HG03095 (cell line): ENCODE data around the gene SCARB1.
"Not testable (repeated sequence)": the region's sequence is repeated elsewhere in the genome, so short reads cannot be mapped to it uniquely, and the experiment has no call there.

Experiments
- ATAC-seq: cut with Tn5 transposase; IDR thresholded peaks from one replicate; pipeline ENCODE4 v1.9.1; 2021; ENCODE audit warnings: moderate library complexity; ENCODE audit not compliant: unreplicated experiment

SCARB1 gene, protein sequence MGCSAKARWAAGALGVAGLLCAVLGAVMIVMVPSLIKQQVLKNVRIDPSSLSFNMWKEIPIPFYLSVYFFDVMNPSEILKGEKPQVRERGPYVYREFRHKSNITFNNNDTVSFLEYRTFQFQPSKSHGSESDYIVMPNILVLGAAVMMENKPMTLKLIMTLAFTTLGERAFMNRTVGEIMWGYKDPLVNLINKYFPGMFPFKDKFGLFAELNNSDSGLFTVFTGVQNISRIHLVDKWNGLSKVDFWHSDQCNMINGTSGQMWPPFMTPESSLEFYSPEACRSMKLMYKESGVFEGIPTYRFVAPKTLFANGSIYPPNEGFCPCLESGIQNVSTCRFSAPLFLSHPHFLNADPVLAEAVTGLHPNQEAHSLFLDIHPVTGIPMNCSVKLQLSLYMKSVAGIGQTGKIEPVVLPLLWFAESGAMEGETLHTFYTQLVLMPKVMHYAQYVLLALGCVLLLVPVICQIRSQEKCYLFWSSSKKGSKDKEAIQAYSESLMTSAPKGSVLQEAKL

DNA sequence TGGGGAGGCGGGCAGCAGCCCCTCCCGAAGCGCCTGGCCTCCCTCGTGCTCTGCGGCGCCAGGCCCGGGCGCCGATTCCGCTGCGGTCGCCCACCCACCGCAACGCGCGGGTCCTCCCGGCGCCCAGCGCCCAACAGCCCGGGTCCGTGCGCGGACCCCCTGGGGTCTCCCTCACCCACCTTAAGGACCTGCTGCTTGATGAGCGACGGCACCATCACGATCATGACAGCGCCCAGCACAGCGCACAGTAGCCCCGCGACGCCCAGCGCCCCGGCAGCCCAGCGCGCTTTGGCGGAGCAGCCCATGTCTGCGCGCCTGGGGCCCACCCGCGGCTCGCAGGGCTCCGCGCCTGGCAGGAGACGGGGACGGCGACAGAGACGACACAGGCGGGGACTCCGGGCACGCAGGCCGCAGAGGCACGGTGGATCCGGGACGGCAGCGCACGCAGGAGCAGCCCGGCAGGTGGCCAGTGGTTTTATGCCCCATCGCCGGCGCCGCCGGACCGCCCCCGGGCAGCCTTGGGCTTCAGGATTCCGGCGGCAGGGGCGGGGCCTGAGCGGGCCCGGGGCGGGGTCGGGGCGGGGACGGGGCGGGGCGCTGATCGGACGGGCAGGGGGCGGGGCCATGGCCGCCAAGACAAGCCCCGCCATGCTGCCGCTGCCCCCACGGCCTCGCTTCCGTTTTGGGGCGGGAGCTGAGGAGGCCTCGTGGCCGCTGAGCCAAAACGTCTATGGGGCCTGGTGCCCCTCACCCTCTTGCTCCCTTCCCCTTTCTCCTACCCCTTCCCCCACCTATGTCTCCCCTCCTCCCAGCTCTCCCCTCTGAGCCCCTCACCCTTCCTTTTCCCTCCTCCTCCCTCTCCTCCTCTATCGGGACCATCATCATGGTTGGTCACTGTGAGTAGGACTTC is at the start of gene SCARB1:
Gene SCARB1 (minus strand): TSS at position 449 of the 910 bp plus-strand sequence. CDS start 144 bp downstream, at position 305.
- ATAC-seq = peak; percentile 66

DNA sequence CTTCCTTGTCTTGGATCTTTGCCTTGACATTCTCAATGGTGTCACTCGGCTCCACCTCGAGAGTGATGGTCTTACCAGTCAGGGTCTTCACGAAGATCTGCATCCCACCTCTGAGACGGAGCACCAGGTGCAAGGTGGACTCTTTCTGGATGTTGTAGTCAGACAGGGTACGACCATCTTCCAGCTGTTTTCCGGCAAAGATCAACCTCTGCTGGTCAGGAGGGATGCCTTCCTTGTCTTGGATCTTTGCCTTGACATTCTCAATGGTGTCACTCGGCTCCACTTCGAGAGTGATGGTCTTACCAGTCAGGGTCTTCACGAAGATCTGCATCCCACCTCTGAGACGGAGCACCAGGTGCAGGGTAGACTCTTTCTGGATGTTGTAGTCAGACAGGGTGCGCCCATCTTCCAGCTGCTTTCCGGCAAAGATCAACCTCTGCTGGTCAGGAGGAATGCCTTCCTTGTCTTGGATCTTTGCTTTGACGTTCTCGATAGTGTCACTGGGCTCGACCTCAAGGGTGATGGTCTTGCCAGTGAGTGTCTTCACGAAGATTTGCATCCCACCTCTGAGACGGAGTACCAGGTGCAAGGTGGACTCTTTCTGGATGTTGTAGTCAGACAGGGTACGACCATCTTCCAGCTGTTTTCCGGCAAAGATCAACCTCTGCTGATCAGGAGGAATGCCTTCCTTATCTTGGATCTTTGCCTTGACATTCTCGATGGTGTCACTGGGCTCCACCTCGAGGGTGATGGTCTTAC is 49.0 kb upstream of the SCARB1 start:
- not testable (repeated sequence) for ATAC-seq

DNA sequence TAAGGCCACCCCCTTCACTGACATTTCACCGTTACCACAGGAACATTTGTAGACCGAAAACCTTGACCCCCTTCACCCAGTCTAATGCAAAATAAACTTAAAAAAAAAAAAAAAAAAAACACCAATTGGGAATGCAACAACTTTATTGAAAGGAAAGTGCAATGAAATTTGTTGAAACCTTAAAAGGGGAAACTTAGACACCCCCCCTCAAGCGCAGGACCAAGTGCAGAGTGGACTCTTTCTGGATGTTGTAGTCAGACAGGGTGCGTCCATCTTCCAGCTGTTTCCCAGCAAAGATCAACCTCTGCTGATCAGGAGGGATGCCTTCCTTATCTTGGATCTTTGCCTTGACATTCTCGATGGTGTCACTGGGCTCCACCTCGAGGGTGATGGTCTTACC is 47.9 kb upstream of the SCARB1 start:
- ATAC-seq = not testable (repeated sequence)

DNA sequence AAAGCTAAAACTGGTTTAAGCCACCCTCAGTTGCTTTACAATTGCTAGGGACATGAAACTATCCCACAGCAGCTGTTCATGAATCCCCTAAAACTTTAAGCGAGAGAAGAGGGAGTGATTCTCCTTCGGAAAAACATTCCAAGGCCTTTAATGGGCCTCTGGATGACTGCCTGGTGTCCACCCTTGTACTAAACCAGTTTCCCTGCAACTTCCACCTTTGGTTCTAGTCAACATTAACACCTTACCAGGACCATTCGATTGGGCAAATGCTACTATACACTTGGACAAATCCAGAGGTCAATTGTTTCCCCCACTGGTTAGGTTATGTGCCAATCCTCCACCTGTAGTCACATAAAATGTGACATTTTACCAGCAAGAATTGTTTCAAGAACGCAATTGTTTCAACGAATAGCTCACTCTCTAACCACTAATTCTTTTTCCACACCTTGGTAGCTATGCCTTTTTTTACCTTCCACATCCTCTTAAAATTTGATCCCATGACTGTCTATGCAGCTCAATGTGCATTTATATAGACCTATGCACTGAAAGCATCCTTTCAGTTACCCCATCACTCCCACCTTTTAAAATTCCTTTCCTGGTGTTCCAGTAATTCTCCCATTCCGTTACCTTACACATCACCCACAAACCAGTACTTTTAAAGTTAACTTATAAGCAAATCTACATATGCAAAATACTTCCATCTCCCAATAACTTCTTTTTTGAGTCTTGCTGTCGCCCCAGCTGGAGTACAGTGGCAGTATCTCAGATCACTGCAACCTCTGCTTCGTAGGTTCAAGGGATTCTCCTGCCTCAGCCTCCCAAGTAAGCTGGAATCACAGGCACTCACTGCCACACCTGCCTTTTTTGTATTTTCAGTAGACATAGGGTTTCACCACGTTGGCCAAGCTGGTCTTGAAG is 47.2 kb upstream of the SCARB1 start:
- no peak for ATAC-seq

DNA sequence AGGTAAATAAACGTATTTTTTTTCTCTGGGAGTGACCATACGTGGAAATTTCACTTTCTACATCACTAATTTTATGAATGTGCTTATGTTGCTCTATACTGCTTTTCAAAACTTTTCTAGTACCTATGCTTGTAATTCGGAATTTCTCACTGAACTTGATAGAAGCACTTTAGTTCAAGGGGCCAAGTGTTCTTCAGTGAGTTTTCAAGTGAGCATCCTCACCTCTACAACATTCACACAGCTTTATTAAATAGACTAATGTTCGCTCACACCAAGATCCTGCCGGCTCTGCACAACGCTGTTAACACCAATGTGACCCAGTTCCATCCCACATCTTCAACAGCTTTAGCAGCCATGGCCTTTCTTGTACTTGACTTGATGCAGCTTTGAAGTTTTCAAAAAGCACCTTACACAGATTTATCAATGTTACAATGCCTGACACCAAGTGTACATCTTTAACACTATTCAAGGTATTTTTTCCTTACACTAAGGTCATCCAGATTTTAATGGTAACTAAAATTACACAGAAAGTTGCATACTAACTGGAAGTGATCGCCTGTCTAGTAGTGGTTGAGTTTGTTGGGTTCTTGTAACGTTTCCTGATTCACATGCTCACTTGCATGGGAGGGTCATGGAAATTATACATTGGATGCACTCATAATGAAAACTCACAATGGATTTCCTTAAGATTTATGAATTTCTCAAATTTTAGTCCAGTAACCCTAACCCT is 46.3 kb upstream of the SCARB1 start:
- no peak for ATAC-seq

DNA sequence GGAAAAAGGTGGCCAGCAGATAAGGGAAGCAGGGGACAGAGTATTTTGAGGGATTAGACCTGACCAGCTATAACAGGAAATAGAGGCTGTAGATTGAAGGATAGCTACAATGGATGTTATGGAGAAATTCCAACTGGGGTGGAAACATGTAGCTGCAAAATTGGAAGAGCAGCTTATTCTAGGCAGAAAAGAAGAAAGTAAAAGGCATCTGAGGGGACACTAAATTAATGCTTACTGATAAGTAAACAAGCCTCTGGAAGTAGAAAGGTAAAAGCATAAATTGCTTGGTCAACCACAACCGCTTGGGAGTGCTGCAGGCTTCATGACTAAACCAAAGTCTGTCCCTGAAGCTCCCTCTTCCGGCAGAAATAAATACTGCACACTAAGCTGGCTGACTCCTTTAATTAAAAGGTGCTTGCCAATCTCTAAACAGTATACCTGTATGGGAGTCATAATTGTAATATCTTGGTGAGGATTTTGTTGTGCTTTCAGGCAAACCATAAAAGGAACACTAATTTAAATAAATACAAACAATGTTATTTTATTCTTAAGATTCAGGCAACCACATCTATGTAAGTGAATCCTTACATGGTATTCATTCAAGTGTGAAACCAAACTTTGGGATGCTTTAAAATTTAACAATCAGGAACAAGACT is 43.1 kb upstream of the SCARB1 start:
- peak; percentile 51 for ATAC-seq

DNA sequence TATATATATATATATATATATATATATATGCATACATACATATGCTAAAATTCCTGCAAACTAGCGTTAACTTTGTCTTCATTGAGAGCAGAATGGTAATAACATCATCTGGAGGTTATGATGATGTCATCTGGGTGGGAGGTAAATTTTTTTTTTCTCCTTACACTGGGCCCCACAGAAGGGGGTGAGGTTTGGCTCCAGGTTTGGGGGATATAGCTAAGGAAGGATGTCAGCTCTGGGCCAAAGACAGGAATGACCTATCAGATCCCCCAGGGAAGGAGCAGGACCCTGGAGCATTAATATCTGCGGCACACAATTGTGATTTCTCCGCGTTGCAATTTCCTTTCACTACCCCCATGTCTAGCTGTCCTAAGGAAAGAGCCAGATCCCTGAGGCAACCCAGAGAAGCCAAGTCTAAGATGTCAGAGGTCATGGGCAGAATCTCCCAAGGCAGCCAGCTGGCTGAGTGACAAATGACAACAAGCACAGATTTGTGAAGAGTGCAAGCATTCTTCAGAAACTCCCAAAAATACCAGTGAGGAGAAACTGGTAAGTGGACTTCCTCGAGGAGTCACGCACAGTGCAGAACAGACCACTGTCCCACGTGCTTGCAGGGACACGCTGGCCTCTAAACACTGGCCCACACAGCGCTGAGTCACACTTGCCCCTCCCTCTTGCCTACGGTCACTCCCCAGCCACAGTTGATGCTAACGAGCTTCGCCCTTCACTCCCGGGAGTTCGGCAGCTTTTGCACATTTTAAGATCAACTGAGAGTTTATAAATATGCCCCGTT is 40.8 kb upstream of the SCARB1 start:
- ATAC-seq = no peak

DNA sequence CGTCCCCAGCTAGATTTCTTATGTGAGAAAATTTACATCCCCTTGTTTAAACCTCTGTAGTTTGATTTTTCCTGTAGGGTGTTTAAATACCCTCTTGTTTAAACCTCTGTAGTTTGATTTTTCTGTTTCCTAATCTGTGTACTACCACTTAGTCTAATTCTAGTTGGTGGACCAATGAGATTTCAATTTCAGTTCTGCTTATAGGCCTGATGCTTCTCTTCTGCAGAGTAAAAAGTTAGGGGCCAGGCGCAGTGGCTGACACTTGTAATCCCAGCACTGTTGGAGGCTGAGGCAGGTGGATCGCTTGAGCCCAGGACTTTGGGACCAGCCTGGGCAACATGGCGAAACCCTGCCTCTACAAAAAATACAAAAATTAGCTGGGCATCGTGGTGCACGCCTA is 39.3 kb upstream of the SCARB1 start:
- peak; percentile 54 for ATAC-seq

DNA sequence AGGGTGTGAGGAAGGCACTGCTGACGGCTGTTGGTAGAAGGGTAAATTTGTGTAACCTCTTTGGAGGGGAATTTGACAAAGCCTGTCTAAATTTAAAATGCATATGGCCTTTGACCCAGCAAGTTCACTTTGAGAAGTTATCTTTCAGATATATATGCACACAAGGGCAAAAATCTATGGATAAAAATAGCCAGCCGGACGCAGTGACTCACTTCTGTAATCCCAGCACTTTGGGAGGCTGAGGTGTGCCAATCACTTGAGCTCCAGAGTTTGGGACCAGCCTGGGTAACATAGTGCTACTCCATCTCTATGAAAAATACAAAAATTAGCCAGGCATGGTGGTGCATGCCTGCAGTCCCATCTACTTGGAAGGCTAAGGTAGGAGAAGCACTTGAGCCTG is 37.3 kb upstream of the SCARB1 start:
- ATAC-seq = no peak

DNA sequence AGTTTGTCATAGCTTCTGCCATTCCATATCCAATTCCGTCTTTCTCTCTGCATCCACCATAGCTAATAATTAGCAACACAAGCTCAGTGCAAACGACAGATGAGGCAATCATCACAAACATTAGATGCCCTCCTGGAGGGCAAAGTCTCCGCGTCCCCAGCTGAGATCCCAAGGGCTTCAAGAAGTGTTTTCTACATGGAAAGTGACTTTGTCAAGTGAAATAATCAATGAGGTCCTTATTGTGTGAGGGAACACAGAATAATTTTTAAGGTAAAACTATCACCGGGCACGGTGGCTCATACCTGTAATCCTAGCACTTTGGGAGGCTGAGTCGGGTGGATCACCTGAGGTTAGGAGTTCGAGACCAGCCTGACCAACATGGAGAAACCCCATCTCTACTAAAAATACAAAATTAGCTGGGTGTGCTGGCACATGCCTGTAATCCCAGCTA is 36.7 kb upstream of the SCARB1 start:
- not testable (repeated sequence) for ATAC-seq

DNA sequence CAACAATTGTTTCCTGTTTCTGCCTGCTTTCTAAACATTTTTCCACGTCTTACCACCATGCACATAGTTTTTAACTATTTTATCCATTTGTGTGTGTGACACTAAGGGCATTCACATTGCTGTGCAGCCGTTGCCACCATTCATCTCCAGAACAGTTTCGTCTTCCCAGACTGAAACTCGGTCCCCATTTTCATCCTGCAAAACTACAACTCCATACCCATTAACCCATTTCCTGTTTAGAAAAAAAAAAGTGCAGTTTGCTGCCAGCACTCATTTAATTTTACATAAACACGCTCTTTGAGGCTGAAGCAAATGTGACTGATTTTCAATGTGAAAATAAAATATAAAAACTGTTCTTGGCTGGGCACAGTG is 35.2 kb upstream of the SCARB1 start:
- ATAC-seq = no peak

DNA sequence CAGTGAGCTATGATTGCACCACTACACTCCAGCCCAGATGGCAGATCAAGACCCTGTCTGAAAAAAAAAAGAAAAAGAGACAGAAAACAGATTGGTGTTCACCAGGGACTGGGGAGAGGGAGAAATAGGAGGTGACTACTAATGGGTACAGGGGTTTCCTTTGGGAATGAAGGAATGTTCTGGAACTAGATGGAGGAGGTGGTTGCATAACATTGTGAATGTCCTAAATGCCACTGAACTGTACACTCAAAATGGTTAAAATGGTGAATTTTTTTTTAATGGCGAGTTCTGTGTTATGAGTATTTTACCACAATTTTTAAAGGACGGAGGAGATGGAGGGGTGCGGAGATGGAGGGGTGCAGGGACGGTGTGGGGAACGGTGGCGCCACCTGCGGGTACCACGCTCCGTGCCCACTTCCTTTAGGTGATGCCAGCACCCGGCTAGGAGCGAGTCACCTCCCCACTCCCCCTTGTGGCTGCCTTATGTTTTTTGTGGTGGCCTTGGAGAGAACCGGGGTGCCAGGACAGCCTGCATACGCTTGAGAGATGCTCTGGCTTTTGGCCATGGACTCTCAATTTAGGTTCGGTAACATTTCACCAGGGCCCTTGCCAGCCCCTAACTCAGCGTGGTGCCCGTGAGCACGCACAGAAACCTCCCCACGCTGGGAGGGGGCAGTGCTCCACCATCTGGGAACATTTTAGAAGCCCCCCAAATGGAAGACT is 34.7 kb upstream of the SCARB1 start:
- no peak for ATAC-seq

DNA sequence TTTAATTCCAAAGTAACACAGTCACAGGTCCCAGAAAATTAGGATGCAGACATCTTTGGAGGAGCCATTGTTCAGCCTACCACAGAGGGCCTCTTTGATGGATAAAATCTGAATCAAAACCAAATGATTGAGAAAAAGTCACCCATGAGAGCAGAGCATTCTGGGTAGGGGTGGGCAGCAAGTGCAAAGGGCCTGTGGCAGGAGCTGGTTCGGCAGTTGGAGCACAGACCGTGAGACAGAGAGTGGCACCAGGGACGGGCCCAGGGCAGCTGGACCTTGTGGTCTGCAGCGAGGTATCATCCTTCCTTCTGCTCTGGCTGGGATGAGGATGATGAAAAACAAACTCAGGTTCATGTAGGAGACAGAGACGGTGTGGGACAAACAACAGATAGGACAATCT is 32.8 kb upstream of the SCARB1 start:
- no peak for ATAC-seq

DNA sequence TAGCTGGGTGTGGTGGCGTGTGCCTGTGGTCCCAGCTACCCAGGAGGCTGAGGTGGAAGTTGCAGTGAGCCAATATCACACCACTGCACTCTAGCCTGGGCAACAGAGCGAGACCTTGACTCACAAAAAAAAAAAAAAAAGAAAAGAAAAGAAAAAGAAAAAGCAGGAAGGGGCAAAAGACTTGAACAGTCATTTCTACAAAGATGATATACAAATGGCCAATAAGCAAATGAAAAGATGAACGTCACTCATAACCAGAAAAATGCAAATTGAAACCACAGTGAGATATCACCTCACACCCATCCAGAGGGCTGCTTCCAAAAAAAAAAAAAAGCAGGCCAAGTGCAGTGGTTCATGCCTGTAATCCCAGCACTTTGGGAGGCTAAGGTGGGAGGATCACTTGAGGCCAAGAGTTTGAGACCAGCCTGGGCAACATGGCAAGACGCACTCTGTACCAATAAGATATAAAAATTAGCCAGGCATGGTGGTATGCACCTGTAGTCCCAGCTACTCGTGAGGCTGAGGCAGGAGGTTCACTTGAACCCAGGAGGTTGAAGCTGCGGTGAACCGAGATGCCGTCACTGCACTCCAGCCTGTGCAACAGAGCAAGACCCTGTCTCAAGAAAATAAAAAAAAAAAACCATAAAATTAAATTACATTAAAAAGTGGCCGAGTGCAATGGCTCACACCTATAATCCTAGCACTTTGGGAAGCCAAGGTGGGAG is 30.3 kb upstream of the SCARB1 start:
- ATAC-seq = peak; percentile 53

DNA sequence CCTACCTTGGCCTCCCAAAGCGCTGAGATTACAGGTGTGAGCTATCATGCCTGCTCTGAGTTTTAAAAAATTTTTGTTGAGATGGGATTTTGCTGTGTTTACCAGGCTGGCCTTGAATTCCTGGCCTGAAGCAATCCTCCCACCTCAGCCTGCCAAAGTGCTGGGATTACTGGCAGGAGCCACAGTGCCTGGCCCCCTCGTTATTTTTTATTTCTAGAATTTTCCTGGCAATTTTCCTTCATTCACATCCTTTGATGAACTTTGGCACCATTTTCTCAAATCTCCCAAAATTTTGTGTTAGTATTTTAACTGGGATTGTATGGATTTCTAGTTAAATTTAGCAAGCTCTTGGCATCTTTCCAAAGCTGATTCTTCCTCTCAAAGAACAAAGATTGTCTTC is 24.6 kb upstream of the SCARB1 start:
- no peak for ATAC-seq

DNA sequence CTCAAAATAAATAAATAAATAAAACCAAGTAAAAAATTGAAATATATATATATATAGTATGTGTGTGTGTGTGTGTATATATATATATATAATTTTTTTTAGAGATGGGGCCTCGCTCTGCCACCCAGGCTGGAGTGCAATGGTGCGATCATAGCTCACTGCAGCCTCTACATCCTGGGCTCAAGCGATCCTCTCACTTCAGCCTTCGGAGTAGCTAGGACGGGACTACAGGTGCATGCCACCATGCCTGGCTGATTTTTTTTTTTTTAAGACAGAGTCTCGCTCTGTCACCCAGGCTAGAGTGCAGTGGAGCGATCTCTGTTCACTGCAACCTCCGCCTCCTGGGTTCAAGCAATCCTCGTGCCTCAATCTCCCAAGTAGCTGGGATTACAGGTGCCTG is 24.1 kb upstream of the SCARB1 start:
- ATAC-seq = not testable (repeated sequence)
